Activated naive CD4-positive, alpha-beta T cell treated with anti-CD3 and anti-CD28 coated beads, Interleukin-2, amount 10 ng/mL, durations not matched to agents 7 days and 5 days (primary cell): ENCODE results near the gene LIMCH1.

Experiments
- CTCF ChIA-PET: fragments of 350-600 bp; sonication (Branson Sonifier 250); formaldehyde crosslinking; loops from one replicate; lab custom pipeline; 2021; ENCODE audit warnings: antibody characterized with exemption; lab: Charles Lee
- DNase-seq: peaks from one replicate; pipeline ENCODE4 v3.0.0-alpha.2; 2020
- H3K27ac Mint-ChIP-seq: one replicate; pipeline ENCODE4 v1.8.0; 2021; ENCODE audit warnings: mild to moderate bottlenecking, moderate library complexity, mixed read lengths
- H3K27me3 Mint-ChIP-seq: one replicate; pipeline ENCODE4 v1.8.0; 2021; ENCODE audit warnings: mild to moderate bottlenecking, mixed read lengths
- H3K36me3 Mint-ChIP-seq: one replicate; pipeline ENCODE4 v1.8.0; 2021; ENCODE audit warnings: mixed read lengths
- H3K4me1 Mint-ChIP-seq: one replicate; pipeline ENCODE4 v1.8.0; 2021; ENCODE audit warnings: mixed read lengths
- H3K4me3 Mint-ChIP-seq: one replicate; pipeline ENCODE4 v1.8.0; 2021; ENCODE audit warnings: mild to moderate bottlenecking, moderate library complexity, mixed read lengths
- H3K9me3 Mint-ChIP-seq: one replicate; pipeline ENCODE4 v1.8.0; 2021; ENCODE audit warnings: mixed read lengths

LIMCH1 gene

GRCh38 chr4:41567186-41567585 lies 29.2 kb downstream of the LIMCH1 start:
- Mint-ChIP-seq H3K4me3 (no peak overlapping the region), H3K4me1 (no peaks in the 10 kb centered on the region), H3K9me3 (no peaks in the 10 kb centered on the region), H3K36me3 (no peaks in the 10 kb centered on the region), H3K27ac (no peak overlapping the region), H3K27me3 (no peaks in the 10 kb centered on the region)
- DNase-seq: no peak
- CTCF ChIA-PET: no interaction called here

- Mint-ChIP-seq H3K9me3 (no peaks in the 10 kb centered on the region), H3K27ac (no peak overlapping the region), H3K36me3 (no peaks in the 10 kb centered on the region), H3K4me3 (no peak overlapping the region), H3K27me3 (no peaks in the 10 kb centered on the region), H3K4me1 (no peaks in the 10 kb centered on the region)
- CTCF ChIA-PET: no interaction called here
- DNase-seq: no peak
Measured at GRCh38 chr4:41568363-41568762, 30.4 kb downstream of the LIMCH1 start.

- H3K4me1 Mint-ChIP-seq: no peaks in the 10 kb centered on the region
- no peak for DNase-seq
- no peaks in the 10 kb centered on the region for H3K9me3 Mint-ChIP-seq
- no peak overlapping the region for H3K4me3 Mint-ChIP-seq
- H3K36me3 Mint-ChIP-seq: no peaks in the 10 kb centered on the region
- CTCF ChIA-PET: no interaction called here
- no peak overlapping the region for H3K27ac Mint-ChIP-seq
- no peaks in the 10 kb centered on the region for H3K27me3 Mint-ChIP-seq
Measured at GRCh38 chr4:41569961-41570360, 32.0 kb downstream of the LIMCH1 start.

- CTCF ChIA-PET: no interaction called here
- DNase-seq: no peak
- no peaks in the 10 kb centered on the region for H3K9me3 Mint-ChIP-seq
- no peaks in the 10 kb centered on the region for H3K27me3 Mint-ChIP-seq
- H3K4me1 Mint-ChIP-seq: no peaks in the 10 kb centered on the region
- H3K4me3 Mint-ChIP-seq: no peak overlapping the region
- no peak overlapping the region for H3K27ac Mint-ChIP-seq
- H3K36me3 Mint-ChIP-seq: no peaks in the 10 kb centered on the region
Measured at GRCh38 chr4:41571422-41571821, 33.5 kb downstream of the LIMCH1 start.

- no peak for DNase-seq
- Mint-ChIP-seq H3K4me1 (no peaks in the 10 kb centered on the region), H3K27me3 (no peaks in the 10 kb centered on the region), H3K27ac (no peak overlapping the region), H3K9me3 (no peaks in the 10 kb centered on the region), H3K4me3 (no peak overlapping the region), H3K36me3 (no peaks in the 10 kb centered on the region)
- CTCF ChIA-PET: no interaction called here
Measured at GRCh38 chr4:41572516-41572915, 34.6 kb downstream of the LIMCH1 start.

- H3K36me3 Mint-ChIP-seq: no peaks in the 10 kb centered on the region
- no peaks in the 10 kb centered on the region for H3K27me3 Mint-ChIP-seq
- no peak overlapping the region for H3K27ac Mint-ChIP-seq
- H3K9me3 Mint-ChIP-seq: no peaks in the 10 kb centered on the region
- CTCF ChIA-PET: no interaction called here
- no peak for DNase-seq
- H3K4me1 Mint-ChIP-seq: no peaks in the 10 kb centered on the region
- no peak overlapping the region for H3K4me3 Mint-ChIP-seq
Measured at GRCh38 chr4:41572956-41573355, 35.0 kb downstream of the LIMCH1 start.

- CTCF ChIA-PET: no interaction called here
- no peak overlapping the region for H3K4me3 Mint-ChIP-seq
- DNase-seq: no peak
- H3K27ac Mint-ChIP-seq: no peak overlapping the region
- H3K4me1 Mint-ChIP-seq: no peaks in the 10 kb centered on the region
- H3K9me3 Mint-ChIP-seq: no peaks in the 10 kb centered on the region
- no peaks in the 10 kb centered on the region for H3K36me3 Mint-ChIP-seq
- no peaks in the 10 kb centered on the region for H3K27me3 Mint-ChIP-seq
Measured at GRCh38 chr4:41573502-41574001, 35.6 kb downstream of the LIMCH1 start.

GRCh38 chr4:41575207-41575606 lies 37.2 kb downstream of the LIMCH1 start:
- H3K27ac Mint-ChIP-seq: no peak overlapping the region
- no peaks in the 10 kb centered on the region for H3K27me3 Mint-ChIP-seq
- no peak for DNase-seq
- H3K9me3 Mint-ChIP-seq: no peaks in the 10 kb centered on the region
- CTCF ChIA-PET: no interaction called here
- H3K4me3 Mint-ChIP-seq: no peak overlapping the region
- no peaks in the 10 kb centered on the region for H3K4me1 Mint-ChIP-seq
- no peaks in the 10 kb centered on the region for H3K36me3 Mint-ChIP-seq

- no peaks in the 10 kb centered on the region for H3K9me3 Mint-ChIP-seq
Measured at GRCh38 chr4:41575665-41576064, 37.7 kb downstream of the LIMCH1 start.

GRCh38 chr4:41579043-41579442 lies 41.1 kb downstream of the LIMCH1 start:
- no peaks in the 10 kb centered on the region for H3K9me3 Mint-ChIP-seq
- H3K27ac Mint-ChIP-seq: no peak overlapping the region
- H3K4me1 Mint-ChIP-seq: no peaks in the 10 kb centered on the region
- H3K4me3 Mint-ChIP-seq: no peak overlapping the region
- DNase-seq: no peak
- no peaks in the 10 kb centered on the region for H3K36me3 Mint-ChIP-seq
- CTCF ChIA-PET: no interaction called here
- no peaks in the 10 kb centered on the region for H3K27me3 Mint-ChIP-seq

More at GRCh38 chr4:41575665-41576064, 37.7 kb downstream of the LIMCH1 start:
- H3K36me3 Mint-ChIP-seq: no peaks in the 10 kb centered on the region
- DNase-seq: no peak
- CTCF ChIA-PET: no interaction called here
- no peaks in the 10 kb centered on the region for H3K4me1 Mint-ChIP-seq
- no peaks in the 10 kb centered on the region for H3K27me3 Mint-ChIP-seq
- H3K27ac Mint-ChIP-seq: no peak overlapping the region
- no peak overlapping the region for H3K4me3 Mint-ChIP-seq

- H3K4me3 Mint-ChIP-seq: no peak overlapping the region
- no peaks in the 10 kb centered on the region for H3K36me3 Mint-ChIP-seq
- DNase-seq: no peak
- H3K27ac Mint-ChIP-seq: no peak overlapping the region
- no peaks in the 10 kb centered on the region for H3K27me3 Mint-ChIP-seq
- H3K9me3 Mint-ChIP-seq: no peaks in the 10 kb centered on the region
- CTCF ChIA-PET: no interaction called here
- H3K4me1 Mint-ChIP-seq: no peaks in the 10 kb centered on the region
Measured at GRCh38 chr4:41579526-41579925, 41.6 kb downstream of the LIMCH1 start.

GRCh38 chr4:41580007-41580406 lies 42.0 kb downstream of the LIMCH1 start:
- H3K27me3 Mint-ChIP-seq: no peaks in the 10 kb centered on the region
- H3K27ac Mint-ChIP-seq: no peak overlapping the region
- H3K9me3 Mint-ChIP-seq: peaks cover 2% of the 10 kb centered on the region
- H3K4me3 Mint-ChIP-seq: no peak overlapping the region
- no peak for DNase-seq
- no peaks in the 10 kb centered on the region for H3K36me3 Mint-ChIP-seq
- H3K4me1 Mint-ChIP-seq: no peaks in the 10 kb centered on the region
- CTCF ChIA-PET: no interaction called here

GRCh38 chr4:41586675-41587225 lies 48.8 kb downstream of the LIMCH1 start:
- no peaks in the 10 kb centered on the region for H3K4me1 Mint-ChIP-seq
- no peaks in the 10 kb centered on the region for H3K36me3 Mint-ChIP-seq
- DNase-seq: no peak
- CTCF ChIA-PET: no interaction called here
- no peak overlapping the region for H3K27ac Mint-ChIP-seq
- H3K9me3 Mint-ChIP-seq: peaks cover 5% of the 10 kb centered on the region
- no peaks in the 10 kb centered on the region for H3K27me3 Mint-ChIP-seq
- no peak overlapping the region for H3K4me3 Mint-ChIP-seq

- CTCF ChIA-PET: no interaction called here
- H3K36me3 Mint-ChIP-seq: no peaks in the 10 kb centered on the region
- H3K27me3 Mint-ChIP-seq: no peaks in the 10 kb centered on the region
- DNase-seq: no peak
- no peak overlapping the region for H3K4me3 Mint-ChIP-seq
- H3K4me1 Mint-ChIP-seq: no peaks in the 10 kb centered on the region
- no peak overlapping the region for H3K27ac Mint-ChIP-seq
- peaks cover 5% of the 10 kb centered on the region for H3K9me3 Mint-ChIP-seq
Measured at GRCh38 chr4:41587286-41587685, 49.3 kb downstream of the LIMCH1 start.

- Mint-ChIP-seq H3K4me3 (no peak overlapping the region), H3K27ac (no peak overlapping the region), H3K36me3 (no peaks in the 10 kb centered on the region), H3K4me1 (no peaks in the 10 kb centered on the region), H3K9me3 (no peaks in the 10 kb centered on the region), H3K27me3 (no peaks in the 10 kb centered on the region)
- DNase-seq: no peak
- CTCF ChIA-PET: interaction anchor here (1.5 kb wide), 1 partner anchor 9 kb away, joined by 3 read pairs; no protein-coding TSS in a partner anchor
Measured at GRCh38 chr4:41590591-41590990, 52.6 kb downstream of the LIMCH1 start.

GRCh38 chr4:41594432-41594831 lies 56.5 kb downstream of the LIMCH1 start:
- no peaks in the 10 kb centered on the region for H3K36me3 Mint-ChIP-seq
- H3K4me1 Mint-ChIP-seq: no peaks in the 10 kb centered on the region
- no peaks in the 10 kb centered on the region for H3K27me3 Mint-ChIP-seq
- no peak overlapping the region for H3K4me3 Mint-ChIP-seq
- no peak for DNase-seq
- no peak overlapping the region for H3K27ac Mint-ChIP-seq
- H3K9me3 Mint-ChIP-seq: no peaks in the 10 kb centered on the region
- CTCF ChIA-PET: no interaction called here
